VCaP (cell line): ENCODE data around the gene ARNT2.

Source experiments
- H3K27ac ChIP-seq: fragments of 450-650 bp; 2 replicates; pipeline ENCODE4 v1.5.1; 2017
- CTCF ChIP-seq: fragments of 450-650 bp; conservative IDR thresholded peaks from 2 replicates; pipeline ENCODE4 v1.5.1; 2017; ENCODE audit warnings: mild to moderate bottlenecking, moderate library complexity

ARNT2 gene

DNA sequence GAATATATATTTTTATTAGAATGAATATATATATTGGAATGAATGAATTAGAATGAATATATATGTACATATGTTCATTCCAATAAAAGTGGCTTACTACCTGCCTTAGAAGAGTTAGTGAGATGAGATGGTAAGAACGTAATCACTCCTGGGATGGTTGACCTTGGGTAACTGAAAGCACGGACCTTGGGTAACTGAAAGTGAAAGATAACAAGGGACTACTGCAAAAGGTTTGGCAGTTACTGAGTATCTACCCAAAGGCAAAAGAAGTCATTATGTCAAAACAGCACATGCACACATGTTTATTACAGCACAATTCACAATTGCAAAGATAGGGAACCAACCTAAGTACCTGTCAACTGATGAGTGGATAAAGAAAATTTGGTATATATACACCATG is 16.5 kb downstream of the ARNT2 start:
- no peak for TF ChIP-seq CTCF
- H3K27ac ChIP-seq: no peak overlapping the region

DNA sequence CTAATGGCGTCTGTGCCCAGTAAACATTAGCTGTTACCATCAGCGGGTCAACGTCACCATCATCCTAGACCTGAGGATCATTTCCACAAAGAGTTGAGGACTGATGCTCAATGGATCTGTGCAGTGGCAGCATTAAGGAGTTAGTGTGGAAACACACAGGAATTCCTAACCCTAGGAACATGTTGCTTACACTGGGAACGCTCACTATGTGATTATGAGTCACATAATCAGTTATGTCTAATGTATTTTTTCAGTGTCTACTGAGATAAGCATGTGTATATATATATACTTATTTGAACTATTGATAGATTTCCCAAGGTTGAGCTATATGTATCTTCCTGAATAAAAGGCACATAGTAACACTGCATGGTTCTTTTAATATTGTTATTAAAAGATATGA is 19.0 kb downstream of the ARNT2 start:
- TF ChIP-seq CTCF: no peak
- H3K27ac ChIP-seq: no peak overlapping the region

- H3K27ac ChIP-seq: no peak overlapping the region
- TF ChIP-seq CTCF: no peak
Measured at GRCh38 chr15:80424381-80424780, 20.2 kb downstream of the ARNT2 start.

DNA sequence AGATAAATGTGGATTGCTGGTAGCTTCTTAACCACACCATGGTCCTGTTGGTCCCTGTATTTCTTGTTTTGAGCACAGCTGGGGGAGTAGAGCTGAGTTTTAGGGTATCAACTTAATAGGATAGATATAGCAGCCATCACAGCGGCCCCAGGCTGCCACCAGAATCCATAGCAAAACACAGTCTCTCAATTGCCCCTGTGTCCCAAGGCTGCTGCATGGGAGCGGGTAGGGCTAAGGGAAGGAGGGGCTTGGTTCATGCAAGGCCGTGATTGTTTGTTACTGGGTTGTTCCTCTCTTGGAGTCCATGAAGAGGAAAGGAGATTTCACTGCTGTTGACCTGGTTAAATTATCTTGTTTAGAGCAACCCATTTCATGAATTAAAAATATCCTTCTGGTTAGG is 22.1 kb downstream of the ARNT2 start:
- no peak overlapping the region for H3K27ac ChIP-seq
- TF ChIP-seq CTCF: no peak

GRCh38 chr15:80429964-80430363 is 25.8 kb downstream of the ARNT2 start:
- TF ChIP-seq CTCF: no peak

DNA sequence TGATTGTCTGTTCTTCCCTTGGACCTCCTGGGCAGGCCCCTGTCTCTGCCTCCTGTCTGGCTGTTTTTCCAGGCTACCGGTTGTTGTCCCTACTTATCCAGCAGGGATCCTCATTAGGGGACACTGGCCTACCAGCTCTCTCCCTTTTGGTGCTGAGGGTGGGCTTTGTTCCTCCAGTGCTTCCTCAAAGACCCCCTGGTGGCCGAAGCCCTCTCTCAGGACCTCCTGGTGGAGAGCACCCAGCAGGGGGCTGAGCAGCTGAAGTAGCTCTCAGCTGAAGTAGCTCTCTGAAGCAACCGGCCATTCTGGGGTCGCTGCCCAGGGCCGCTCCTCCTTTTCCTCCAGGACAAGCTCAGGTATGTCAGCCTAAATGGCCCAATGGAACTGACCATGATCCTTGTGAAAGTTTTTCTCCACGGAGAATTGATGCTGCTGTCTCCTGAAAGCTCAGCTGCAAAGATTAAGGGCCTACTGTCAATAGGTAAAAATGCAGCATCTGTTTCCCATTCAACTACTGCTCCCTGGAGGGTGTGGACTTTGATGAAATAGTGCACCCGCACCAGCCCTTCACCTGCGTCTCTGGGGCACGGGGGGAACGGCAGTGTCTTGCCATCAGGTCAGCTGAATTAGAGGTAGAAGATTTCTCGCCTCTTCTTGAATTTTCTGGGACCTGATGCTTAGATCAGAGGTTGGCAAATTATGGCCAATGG is 27.6 kb downstream of the ARNT2 start:
- TF ChIP-seq CTCF: no peak
- H3K27ac ChIP-seq: no peak overlapping the region

More at GRCh38 chr15:80429964-80430363, 25.8 kb downstream of the ARNT2 start:
- no peak overlapping the region for H3K27ac ChIP-seq

- TF ChIP-seq CTCF: no peak
Measured at GRCh38 chr15:80432345-80432702, 28.1 kb downstream of the ARNT2 start.

More at GRCh38 chr15:80432345-80432702, 28.1 kb downstream of the ARNT2 start:
- H3K27ac ChIP-seq: no peak overlapping the region
